Skeletal muscle tissue (tissue), 4 donors: Measurements from ENCODE around the gene HBA2. TPM values are rescaled to one million over a fixed set of nuclear protein-coding genes. Genes with fewer than 3 reads are reported as not detected.
"Not testable (repeated sequence)": the region's sequence is repeated elsewhere in the genome, so short reads cannot be mapped to it uniquely, and the experiment has no call there.

Source experiments
- H3K27ac ChIP-seq: one replicate; pipeline ENCODE4 v1.7.0; 2013; ENCODE audit warnings: mild to moderate bottlenecking, low read depth, low read length, inconsistent platforms
- H3K27me3 ChIP-seq, 3 donors: one replicate each; pipeline ENCODE4 v1.7.0; 2013; ENCODE audit warnings: low read length in 3 of 3; ENCODE audit not compliant: control insufficient read depth in 3 of 3, insufficient read depth in 3 of 3
- H3K36me3 ChIP-seq, 3 donors: one replicate each; pipeline ENCODE4 v1.7.0; 2013; ENCODE audit warnings: low read length in 3 of 3; ENCODE audit not compliant: control insufficient read depth in 3 of 3, insufficient read depth in 3 of 3
- H3K4me1 ChIP-seq, 3 donors: one replicate each; pipeline ENCODE4 v1.7.0; 2013; ENCODE audit warnings: low read length in 3 of 3, mild to moderate bottlenecking in 3 of 3; ENCODE audit not compliant: control insufficient read depth in 3 of 3, insufficient read depth in 3 of 3
- H3K4me3 ChIP-seq, 3 donors: one replicate each; pipeline ENCODE4 v1.7.0; 2013; ENCODE audit warnings: low read length in 3 of 3
- H3K9ac ChIP-seq, 3 donors: one replicate each; pipeline ENCODE4 v1.7.0; 2013; ENCODE audit warnings: low read length in 3 of 3, mild to moderate bottlenecking in 3 of 3, moderate library complexity in 2 of 3, low read depth in 1 of 3
- H3K9me3 ChIP-seq, 3 donors: one replicate each; pipeline ENCODE4 v1.7.0; 2013; ENCODE audit warnings: low read length in 3 of 3; ENCODE audit not compliant: control insufficient read depth in 3 of 3
- total RNA-seq: library from RNA; depleted of rRNA; stranded (reverse); fragments of >200 nt; gene quantifications from one replicate; pipeline ENCODE4 v1.2.3, GENCODE V29; 2014
- donor health status: Osteomylitis.

The HBA2 gene
- total RNA-seq: 5,761 TPM

- H3K27me3 ChIP-seq: peaks cover 45 to 62% (median 49%) of the 10 kb centered on the region in 3 donors
- not testable (repeated sequence) for H3K4me3 ChIP-seq
Measured at GRCh38 chr16:172374-172941, at the start of gene HBA2. TSS of gene HBA2 (plus strand) at chr16:172876. CDS start at chr16:172913, 37 bp downstream.

GRCh38 chr16:123558-124350 is 48.9 kb upstream of the HBA2 start:
- not testable (repeated sequence) for H3K27me3 ChIP-seq, H3K4me1 ChIP-seq, H3K27ac ChIP-seq, H3K4me3 ChIP-seq, H3K9me3 ChIP-seq, H3K9ac ChIP-seq
- H3K36me3 ChIP-seq: peaks cover 6 to 11% (median 8%) of the 10 kb centered on the region in 3 donors

More at GRCh38 chr16:172374-172941, at the start of gene HBA2:
- H3K27ac ChIP-seq, H3K36me3 ChIP-seq, H3K9me3 ChIP-seq, H3K9ac ChIP-seq, H3K4me1 ChIP-seq: not testable (repeated sequence)

GRCh38 chr16:125011-125410 is 47.7 kb upstream of the HBA2 start:
- H3K27me3 ChIP-seq: no peaks in the 10 kb centered on the region
- no peak overlapping the region for H3K27ac ChIP-seq
- no peak overlapping the region for H3K9ac ChIP-seq
- no peaks in the 10 kb centered on the region for H3K9me3 ChIP-seq
- peaks cover 5 to 11% (median 6%) of the 10 kb centered on the region in 3 donors for H3K36me3 ChIP-seq
- no peak overlapping the region for H3K4me3 ChIP-seq
- peaks cover 0 to 4% (median 2%) of the 10 kb centered on the region in 3 donors for H3K4me1 ChIP-seq

GRCh38 chr16:129075-129474 is 43.6 kb upstream of the HBA2 start:
- Histone ChIP-seq H3K9me3 (no peaks in the 10 kb centered on the region), H3K4me1 (peaks cover 0 to 2% (median 0%) of the 10 kb centered on the region in 3 donors), H3K27me3 (no peaks in the 10 kb centered on the region), H3K9ac (no peak overlapping the region), H3K36me3 (peaks cover 0 to 5% (median 3%) of the 10 kb centered on the region in 3 donors), H3K27ac (no peak overlapping the region), H3K4me3 (no peak overlapping the region)

GRCh38 chr16:130533-131173 is 42.0 kb upstream of the HBA2 start:
- no peaks in the 10 kb centered on the region for H3K9me3 ChIP-seq

GRCh38 chr16:132120-132519 is 40.6 kb upstream of the HBA2 start:
- H3K4me1 ChIP-seq: peaks cover under 1 to 2% (median 1%) of the 10 kb centered on the region in 3 donors
- no peaks in the 10 kb centered on the region for H3K9me3 ChIP-seq
- H3K27me3 ChIP-seq: no peaks in the 10 kb centered on the region
- no peak overlapping the region for H3K27ac ChIP-seq
- no peak overlapping the region for H3K4me3 ChIP-seq
- peaks cover 0 to 7% (median 3%) of the 10 kb centered on the region in 3 donors for H3K36me3 ChIP-seq
- no peak overlapping the region for H3K9ac ChIP-seq

More at GRCh38 chr16:130533-131173, 42.0 kb upstream of the HBA2 start:
- Histone ChIP-seq H3K4me3 (no peak overlapping the region), H3K9ac (no peak overlapping the region), H3K4me1 (peaks cover 0 to 2% (median 0%) of the 10 kb centered on the region in 3 donors), H3K27me3 (no peaks in the 10 kb centered on the region), H3K27ac (no peak overlapping the region), H3K36me3 (peaks cover 0 to 7% (median 3%) of the 10 kb centered on the region in 3 donors)

GRCh38 chr16:133716-134115 is 39.0 kb upstream of the HBA2 start:
- no peak overlapping the region for H3K27ac ChIP-seq
- H3K36me3 ChIP-seq: peaks cover 0 to 7% (median 3%) of the 10 kb centered on the region in 3 donors
- no peaks in the 10 kb centered on the region for H3K27me3 ChIP-seq
- no peak overlapping the region for H3K4me3 ChIP-seq
- H3K9ac ChIP-seq: no peak overlapping the region
- no peaks in the 10 kb centered on the region for H3K9me3 ChIP-seq
- peaks cover 4 to 7% (median 7%) of the 10 kb centered on the region in 3 donors for H3K4me1 ChIP-seq

- peaks cover 0 to 2% (median 0%) of the 10 kb centered on the region in 3 donors for H3K36me3 ChIP-seq
- H3K27ac ChIP-seq: peak overlapping the region; percentile 54
- H3K4me3 ChIP-seq: peak overlapping the region; percentile 66 to 72 (median 72)
- peak overlapping the region; percentile 77 to 84 (median 82) for H3K9ac ChIP-seq
- peaks cover 4 to 7% (median 6%) of the 10 kb centered on the region in 3 donors for H3K4me1 ChIP-seq
- H3K9me3 ChIP-seq: no peaks in the 10 kb centered on the region
- H3K27me3 ChIP-seq: no peaks in the 10 kb centered on the region
Measured at GRCh38 chr16:138049-138417, 34.6 kb upstream of the HBA2 start.

GRCh38 chr16:140175-140857 is 32.4 kb upstream of the HBA2 start:
- Histone ChIP-seq H3K36me3 (no peaks in the 10 kb centered on the region), H3K27me3 (peaks cover 0 to 9% (median 4%) of the 10 kb centered on the region in 3 donors), H3K9me3 (no peaks in the 10 kb centered on the region), H3K4me1 (peaks cover 4 to 7% (median 6%) of the 10 kb centered on the region in 3 donors), H3K27ac (no peak overlapping the region), H3K9ac (no peak overlapping the region), H3K4me3 (no peak overlapping the region)
